Midbrain (tissue), 1 donor: Measurements from ENCODE around the gene SMIM17.
A peak's percentile ranks its signal among the peaks of the same experiment; 100 is the strongest.
"Not testable (repeated sequence)": the region's sequence is repeated elsewhere in the genome, so short reads cannot be mapped to it uniquely, and the experiment has no call there.

Source experiments
- DNase-seq: peaks from one replicate; lab custom pipeline; 2025; lab: John Stamatoyannopoulos, UW

SMIM17 gene

GRCh38 chr19:56660381-56661107 is 17.6 kb downstream of the SMIM17 start:
- no peak for DNase-seq

GRCh38 chr19:56661248-56661647 is 18.3 kb downstream of the SMIM17 start:
- no peak for DNase-seq

GRCh38 chr19:56663931-56664500 is 21.1 kb downstream of the SMIM17 start:
- DNase-seq: no peak

GRCh38 chr19:56664511-56664910 is 21.6 kb downstream of the SMIM17 start:
- DNase-seq: no peak

- DNase-seq: no peak
Measured at GRCh38 chr19:56667311-56667870, 24.4 kb downstream of the SMIM17 start.

DNA sequence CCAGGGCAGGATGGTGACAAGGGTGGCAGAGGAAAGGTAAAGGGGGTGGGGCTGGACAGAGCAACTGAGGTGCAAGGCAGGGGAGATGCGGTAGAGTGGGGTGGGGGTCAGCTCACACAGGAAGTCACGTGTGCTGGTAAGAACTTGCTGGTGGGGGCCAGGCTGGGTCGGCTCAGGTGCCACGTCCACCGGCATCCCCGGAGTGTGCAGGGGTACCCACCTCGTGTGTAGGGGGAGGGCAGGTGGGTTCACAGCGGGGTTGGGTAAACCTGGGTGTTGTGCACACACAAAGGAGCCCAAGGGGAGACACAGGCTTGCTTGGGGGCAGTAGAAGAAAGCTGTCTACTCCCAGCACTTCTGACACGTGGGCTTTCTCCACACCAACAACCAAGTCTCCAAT is 25.7 kb downstream of the SMIM17 start:
- DNase-seq: no peak

- DNase-seq: no peak
Measured at GRCh38 chr19:56670401-56670960, 27.5 kb downstream of the SMIM17 start.

DNA sequence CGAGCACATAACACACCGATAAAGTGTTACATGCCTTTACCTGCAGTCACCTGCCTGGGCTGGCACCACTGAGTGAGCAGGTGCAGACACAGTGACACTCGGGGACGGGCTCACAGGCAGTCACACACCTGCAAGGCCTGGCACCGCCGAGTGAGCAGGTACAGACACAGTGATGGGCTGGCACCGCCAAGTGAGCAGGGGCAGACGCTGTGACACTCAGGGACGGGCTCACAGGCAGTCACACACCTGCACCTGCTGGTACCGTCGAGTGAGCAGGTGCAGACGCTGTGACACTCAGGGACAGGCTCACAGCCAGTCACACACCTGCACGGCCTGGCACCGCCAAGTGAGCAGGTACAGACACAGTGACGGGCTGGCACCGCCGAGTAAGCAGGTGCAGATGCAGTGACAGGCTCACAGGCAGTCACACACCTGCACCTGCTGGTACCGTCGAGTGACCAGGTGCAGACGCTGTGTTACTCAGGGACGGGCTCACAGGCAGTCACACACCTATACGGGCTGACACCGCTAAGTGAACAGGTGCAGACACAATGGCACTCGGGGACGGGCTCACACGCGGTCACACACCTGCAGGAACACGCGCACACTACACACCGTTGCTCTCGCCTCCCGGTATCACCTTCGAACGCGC is 28.1 kb downstream of the SMIM17 start:
- no peak for DNase-seq

- DNase-seq: peak; percentile 97
Measured at GRCh38 chr19:56671613-56671994, 28.6 kb downstream of the SMIM17 start, which contains the start of gene ZNF835. Gene ZNF835 (minus strand): TSS chr19:56671757. CDS start chr19:56665198, 6,559 bp downstream.

GRCh38 chr19:56672610-56673009 is 29.7 kb downstream of the SMIM17 start:
- DNase-seq: not testable (repeated sequence)

DNA sequence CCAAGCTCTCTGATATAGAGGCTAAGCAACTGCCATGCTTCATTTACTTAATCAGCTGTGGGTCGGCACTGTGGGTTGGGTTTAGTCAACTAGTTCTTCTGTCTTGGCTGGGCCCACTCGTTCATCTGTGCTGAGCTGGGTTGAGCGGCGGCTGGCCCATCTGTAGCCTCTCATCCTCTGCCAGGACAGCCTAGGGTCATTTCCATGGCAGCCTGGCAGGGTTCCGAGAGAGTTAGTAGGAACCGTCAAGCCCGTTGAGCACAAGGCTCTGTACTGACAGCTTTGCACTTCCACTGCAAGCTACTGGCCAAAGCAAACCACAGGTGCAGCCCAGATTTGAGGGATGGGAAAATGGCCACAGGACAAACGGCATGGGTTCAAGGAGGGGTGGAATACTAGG is 35.2 kb downstream of the SMIM17 start:
- DNase-seq: no peak

GRCh38 chr19:56681702-56682101 is 38.7 kb downstream of the SMIM17 start:
- DNase-seq: no peak

GRCh38 chr19:56683116-56683515 is 40.2 kb downstream of the SMIM17 start:
- DNase-seq: no peak

- DNase-seq: no peak
Measured at GRCh38 chr19:56687031-56687430, 44.1 kb downstream of the SMIM17 start.

GRCh38 chr19:56689198-56689597 is 46.2 kb downstream of the SMIM17 start:
- DNase-seq: peak; percentile 20

- no peak for DNase-seq
Measured at GRCh38 chr19:56690670-56691069, 47.7 kb downstream of the SMIM17 start.

- DNase-seq: peak; percentile 72
Measured at GRCh38 chr19:56692206-56692895, 49.4 kb downstream of the SMIM17 start.

GRCh38 chr19:56699552-56699951 is 56.6 kb downstream of the SMIM17 start:
- no peak for DNase-seq

GRCh38 chr19:56701895-56702294 is 58.9 kb downstream of the SMIM17 start:
- no peak for DNase-seq

DNA sequence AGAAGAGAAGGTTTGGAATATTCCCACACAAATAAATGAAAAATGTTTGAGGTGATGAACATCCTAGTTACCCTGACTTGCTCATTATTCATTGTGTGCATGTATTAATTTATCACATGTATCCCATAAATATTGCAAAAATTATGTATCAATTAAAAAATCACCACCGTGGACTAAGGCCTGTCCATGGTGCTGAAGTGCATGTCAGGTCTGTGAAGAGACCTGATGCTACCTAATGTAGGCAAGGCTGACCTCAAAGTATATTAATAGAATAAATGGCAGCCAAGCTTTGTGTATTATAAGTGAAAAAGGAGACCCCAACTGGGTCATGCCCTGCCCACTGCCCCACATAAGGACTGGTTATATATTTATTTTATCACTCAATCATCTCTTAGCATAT is 63.0 kb downstream of the SMIM17 start:
- no peak for DNase-seq
